HG03520 (cell line): Measurements from ENCODE around the gene SLC26A8.
"Not testable (repeated sequence)": the region's sequence is repeated elsewhere in the genome, so short reads cannot be mapped to it uniquely, and the experiment has no call there.

Experiments
- ATAC-seq: cut with Tn5 transposase; IDR thresholded peaks from one replicate; pipeline ENCODE4 v1.9.1; 2021; ENCODE audit warnings: mild to moderate bottlenecking, moderate library complexity; ENCODE audit not compliant: unreplicated experiment

SLC26A8 gene

GRCh38 chr6:36018339-36018738 lies 6.1 kb downstream of the SLC26A8 start:
- no peak for ATAC-seq

GRCh38 chr6:36015666-36016065 lies 8.8 kb downstream of the SLC26A8 start:
- no peak for ATAC-seq

GRCh38 chr6:36000451-36000850 lies 24.0 kb downstream of the SLC26A8 start:
- ATAC-seq: no peak

- no peak for ATAC-seq
Measured at GRCh38 chr6:35993150-35993549, 31.3 kb downstream of the SLC26A8 start.

GRCh38 chr6:35988047-35988446 lies 36.4 kb downstream of the SLC26A8 start:
- ATAC-seq: not testable (repeated sequence)

- no peak for ATAC-seq
Measured at GRCh38 chr6:35984701-35985100, 39.7 kb downstream of the SLC26A8 start.

GRCh38 chr6:35980991-35981645 lies 43.3 kb downstream of the SLC26A8 start:
- ATAC-seq: no peak

- ATAC-seq: not testable (repeated sequence)
Measured at GRCh38 chr6:35980126-35980525, 44.3 kb downstream of the SLC26A8 start.

GRCh38 chr6:35977308-35977707 lies 47.1 kb downstream of the SLC26A8 start:
- no peak for ATAC-seq

GRCh38 chr6:35973670-35974222 lies 50.7 kb downstream of the SLC26A8 start:
- ATAC-seq: peak; percentile 74

- no peak for ATAC-seq
Measured at GRCh38 chr6:35972471-35973367, 51.7 kb downstream of the SLC26A8 start.

- no peak for ATAC-seq
Measured at GRCh38 chr6:35970181-35970580, 54.3 kb downstream of the SLC26A8 start.

- no peak for ATAC-seq
Measured at GRCh38 chr6:35969646-35970045, 54.8 kb downstream of the SLC26A8 start.

- no peak for ATAC-seq
Measured at GRCh38 chr6:35968821-35969220, 55.6 kb downstream of the SLC26A8 start.

GRCh38 chr6:35967076-35967774 lies 57.2 kb downstream of the SLC26A8 start:
- ATAC-seq: no peak

- no peak for ATAC-seq
Measured at GRCh38 chr6:35962779-35963560, 61.5 kb downstream of the SLC26A8 start.

- ATAC-seq: no peak
Measured at GRCh38 chr6:35960187-35960586, 64.3 kb downstream of the SLC26A8 start.

- ATAC-seq: no peak
Measured at GRCh38 chr6:35955970-35956369, 68.5 kb downstream of the SLC26A8 start.

- ATAC-seq: no peak
Measured at GRCh38 chr6:35955521-35955920, 68.9 kb downstream of the SLC26A8 start.

- no peak for ATAC-seq
Measured at GRCh38 chr6:35955071-35955470, 69.4 kb downstream of the SLC26A8 start.
